OCI-LY3 (cell line): ENCODE measurements around the gene ACAD11.

Experiments
- CTCF ChIP-seq: fragments of 200-600, 300-600 bp; sonication (generic); IDR thresholded peaks from 2 replicates; pipeline ENCODE4 v1.5.1; 2014; ENCODE audit warnings: antibody characterized with exemption, low read length, low read depth
- EZH2phosphoT487 ChIP-seq: fragments of 200-600 bp; shearing (Covaris generic); IDR thresholded peaks from 2 replicates; pipeline ENCODE4 v1.6.1; 2018; ENCODE audit warnings: antibody characterized with exemption, mixed run types, low read depth

DNA sequence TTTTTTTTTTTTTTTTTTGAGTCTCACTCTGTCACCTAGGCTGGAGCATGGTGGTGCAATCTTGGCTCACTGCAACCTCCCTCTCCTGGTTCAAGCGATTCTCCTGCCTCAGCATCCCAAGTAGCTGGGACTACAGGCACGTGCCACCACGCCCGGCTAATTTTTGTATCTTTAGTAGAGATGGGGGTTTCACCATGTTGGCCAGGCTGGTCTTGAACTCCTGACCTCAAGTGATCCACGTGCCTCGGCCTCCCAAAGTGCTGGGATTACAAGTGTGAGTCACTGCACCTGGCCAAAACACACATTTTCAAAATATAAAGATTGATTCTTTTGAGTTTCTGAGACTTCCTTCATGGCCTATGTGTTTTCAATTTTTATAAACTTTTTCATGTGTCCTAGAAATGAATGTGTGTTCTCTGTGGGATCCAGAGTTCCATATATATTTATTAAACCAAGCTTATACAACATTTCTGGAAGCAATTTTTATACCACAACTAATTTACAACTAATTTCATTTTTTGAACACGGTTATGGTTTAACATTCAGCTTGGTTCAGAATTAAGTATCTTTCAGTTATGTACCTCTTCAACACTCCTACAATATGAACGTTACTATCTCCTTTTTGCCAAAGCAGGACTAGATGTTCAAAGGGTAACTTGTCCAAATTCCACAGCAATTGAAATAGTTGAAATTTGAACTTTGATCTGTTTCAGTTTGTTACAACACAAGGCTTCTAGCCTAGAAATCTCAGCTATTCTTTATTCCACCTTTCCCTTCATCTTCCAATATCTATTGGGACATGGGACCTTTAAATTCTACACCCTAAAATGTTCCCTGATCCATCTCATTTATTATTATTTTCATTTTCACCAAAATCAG, 1.5 kb downstream of the ACAD11 start:
- TF ChIP-seq CTCF, result no peak
- no peak for TF ChIP-seq EZH2phosphoT487
